Gastrocnemius medialis (tissue), 4 donors: ENCODE measurements around the gene ZNF654.

Experiments
- CTCF ChIP-seq, 5 experiments: fragments of 450-650 bp in 3 of 5; fragments of 200-600 bp in 2 of 5; sonication (generic) in 2 of 5; IDR thresholded peaks in 4 of 5; conservative IDR thresholded peaks in 1 of 5; 1 replicate in 4 of 5; 2 replicates in 1 of 5; pipeline ENCODE4 v1.5.1; 2016 to 2019; ENCODE audit warnings: antibody characterized with exemption in 5 of 5, mild to moderate bottlenecking in 3 of 5, moderate library complexity in 3 of 5
- POLR2A ChIP-seq, 2 donors: fragments of 450-650 bp; IDR thresholded peaks; one replicate each; pipeline ENCODE4 v1.6.1; 2017; ENCODE audit warnings: antibody characterized with exemption in 2 of 2, mild to moderate bottlenecking in 2 of 2, moderate library complexity in 2 of 2

- TF ChIP-seq POLR2A (IDR thresholded peaks at IDR 0.05) (no peak), CTCF (IDR thresholded peaks at IDR 0.05 in 4 of 5, conservative IDR thresholded peaks at IDR 0.05 in 1 of 5) (no peak)
Measured at GRCh38 chr3:88167173-88167572, 108.1 kb downstream of the ZNF654 start.
